ENCODE measurements around the gene CD3G. TPM values are rescaled to one million over a fixed set of nuclear protein-coding genes. Genes with fewer than 3 reads are reported as not detected.

The CD3G gene
- total and polyA plus RNA-seq, 2 of the 8 experiments (the other 6 are each of a cell fraction or from before 2014, with no cell fraction given), result not detected

DNA sequence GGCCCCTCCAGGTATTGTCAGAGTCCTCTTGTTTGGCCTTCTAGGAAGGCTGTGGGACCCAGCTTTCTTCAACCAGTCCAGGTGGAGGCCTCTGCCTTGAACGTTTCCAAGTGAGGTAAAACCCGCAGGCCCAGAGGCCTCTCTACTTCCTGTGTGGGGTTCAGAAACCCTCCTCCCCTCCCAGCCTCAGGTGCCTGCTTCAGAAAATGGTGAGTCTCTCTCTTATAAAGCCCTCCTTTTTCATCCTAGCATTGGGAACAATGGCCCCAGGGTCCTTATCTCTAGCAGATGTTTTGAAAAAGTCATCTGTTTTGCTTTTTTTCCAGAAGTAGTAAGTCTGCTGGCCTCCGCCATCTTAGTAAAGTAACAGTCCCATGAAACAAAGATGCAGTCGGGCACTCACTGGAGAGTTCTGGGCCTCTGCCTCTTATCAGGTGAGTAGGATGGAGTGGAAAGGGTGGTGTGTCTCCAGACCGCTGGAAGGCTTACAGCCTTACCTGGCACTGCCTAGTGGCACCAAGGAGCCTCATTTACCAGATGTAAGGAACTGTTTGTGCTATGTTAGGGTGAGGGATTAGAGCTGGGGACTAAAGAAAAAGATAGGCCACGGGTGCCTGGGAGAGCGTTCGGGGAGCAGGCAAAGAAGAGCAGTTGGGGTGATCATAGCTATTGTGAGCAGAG is 39.4 kb upstream of the CD3G start, which contains the start of gene CD3E (continued):
- TF ChIP-seq GABPA (IDR thresholded peaks at IDR 0.05; ENCODE audit: borderline replicate concordance, insufficient read depth, low read length), result no peak
